ENCODE results near the gene TRAPPC2B. TPM values are rescaled to one million over a fixed set of nuclear protein-coding genes. Genes with fewer than 3 reads are reported as not detected.
"Not testable (repeated sequence)": the region's sequence is repeated elsewhere in the genome, so short reads cannot be mapped to it uniquely, and the experiment has no call there.

The TRAPPC2B gene
- total RNA-seq, 3 donors from 2014 or later = 1.8 to 4.5 (median 3.3) TPM

- peaks cover 48% of the 10 kb centered on the region for H3K9me3 Mint-ChIP-seq
- H3K4me3 Mint-ChIP-seq = peak overlapping the region; percentile 93
- no peaks in the 10 kb centered on the region for H3K27me3 Mint-ChIP-seq (ENCODE audit: low read depth)
- DNase-seq (no peak), ATAC-seq (no peak)
- H3K4me1 Mint-ChIP-seq (ENCODE audit: low read depth) = peaks cover 36% of the 10 kb centered on the region
- peaks cover 49% of the 10 kb centered on the region for H3K36me3 Mint-ChIP-seq (ENCODE audit: insufficient read depth)
Observed at GRCh38 chr19:57351867-57352266, 11.5 kb upstream of the TRAPPC2B start.

- Mint-ChIP-seq H3K27me3 (ENCODE audit: low read depth) (no peaks in the 10 kb centered on the region), H3K36me3 (ENCODE audit: insufficient read depth) (peaks cover 68% of the 10 kb centered on the region), H3K4me3 (no peak overlapping the region), H3K4me1 (ENCODE audit: low read depth) (peaks cover 31% of the 10 kb centered on the region), H3K9me3 (peaks cover 54% of the 10 kb centered on the region)
- DNase-seq (no peak), ATAC-seq (no peak)
Observed at GRCh38 chr19:57355916-57356315, 7.4 kb upstream of the TRAPPC2B start.

- Mint-ChIP-seq H3K9me3 (peaks cover 48% of the 10 kb centered on the region), H3K4me3 (no peak overlapping the region), H3K27me3 (ENCODE audit: low read depth) (no peaks in the 10 kb centered on the region), H3K4me1 (ENCODE audit: low read depth) (peaks cover 16% of the 10 kb centered on the region), H3K36me3 (ENCODE audit: insufficient read depth) (peaks cover 65% of the 10 kb centered on the region)
- DNase-seq (no peak), ATAC-seq (no peak)
Observed at GRCh38 chr19:57357406-57357805, 5.9 kb upstream of the TRAPPC2B start.

GRCh38 chr19:57359300-57359699 is 4.1 kb upstream of the TRAPPC2B start:
- DNase-seq (no peak), ATAC-seq (no peak)
- Mint-ChIP-seq H3K9me3 (peaks cover 43% of the 10 kb centered on the region), H3K4me1 (ENCODE audit: low read depth) (peaks cover 16% of the 10 kb centered on the region), H3K4me3 (no peak overlapping the region), H3K36me3 (ENCODE audit: insufficient read depth) (peaks cover 56% of the 10 kb centered on the region), H3K27me3 (ENCODE audit: low read depth) (no peaks in the 10 kb centered on the region)

GRCh38 chr19:57362419-57362818 is 932 bp upstream of the TRAPPC2B start:
- peaks cover 19% of the 10 kb centered on the region for H3K9me3 Mint-ChIP-seq
- H3K4me1 Mint-ChIP-seq (ENCODE audit: low read depth) = peaks cover 14% of the 10 kb centered on the region
- H3K27me3 Mint-ChIP-seq (ENCODE audit: low read depth) = no peaks in the 10 kb centered on the region
- DNase-seq (no peak), ATAC-seq (no peak)
- H3K4me3 Mint-ChIP-seq = no peak overlapping the region
- peaks cover 34% of the 10 kb centered on the region for H3K36me3 Mint-ChIP-seq (ENCODE audit: insufficient read depth)

- Mint-ChIP-seq H3K4me1 (ENCODE audit: low read depth) (peaks cover 14% of the 10 kb centered on the region), H3K27me3 (ENCODE audit: low read depth) (no peaks in the 10 kb centered on the region), H3K4me3 (peak overlapping the region; percentile 89), H3K36me3 (ENCODE audit: insufficient read depth) (peaks cover 26% of the 10 kb centered on the region), H3K9me3 (peaks cover 18% of the 10 kb centered on the region)
- ATAC-seq = no peak
- no peak for DNase-seq
Observed at GRCh38 chr19:57363688-57364181, 384 bp downstream of the TRAPPC2B start.

GRCh38 chr19:57366776-57367175 is 3.4 kb downstream of the TRAPPC2B start:
- peaks cover 22% of the 10 kb centered on the region for H3K9me3 Mint-ChIP-seq
- peaks cover 38% of the 10 kb centered on the region for H3K36me3 Mint-ChIP-seq (ENCODE audit: insufficient read depth)
- no peak for DNase-seq
- no peak for ATAC-seq
- no peaks in the 10 kb centered on the region for H3K27me3 Mint-ChIP-seq (ENCODE audit: low read depth)
- H3K4me3 Mint-ChIP-seq = no peak overlapping the region
- peaks cover 14% of the 10 kb centered on the region for H3K4me1 Mint-ChIP-seq (ENCODE audit: low read depth)

GRCh38 chr19:57374179-57374578 is 10.8 kb downstream of the TRAPPC2B start:
- H3K9me3 Mint-ChIP-seq = peaks cover 48% of the 10 kb centered on the region
- H3K4me1 Mint-ChIP-seq (ENCODE audit: low read depth) = no peaks in the 10 kb centered on the region
- H3K27me3 Mint-ChIP-seq (ENCODE audit: low read depth) = no peaks in the 10 kb centered on the region
- DNase-seq = no peak
- peaks cover 75% of the 10 kb centered on the region for H3K36me3 Mint-ChIP-seq (ENCODE audit: insufficient read depth)
- H3K4me3 Mint-ChIP-seq = no peak overlapping the region
- no peak for ATAC-seq

GRCh38 chr19:57374647-57375046 is 11.3 kb downstream of the TRAPPC2B start:
- H3K9me3 Mint-ChIP-seq = peaks cover 53% of the 10 kb centered on the region

GRCh38 chr19:57376151-57376550 is 12.8 kb downstream of the TRAPPC2B start:
- Mint-ChIP-seq H3K9me3 (peaks cover 57% of the 10 kb centered on the region), H3K4me3 (no peak overlapping the region), H3K4me1 (ENCODE audit: low read depth) (no peaks in the 10 kb centered on the region), H3K27me3 (ENCODE audit: low read depth) (no peaks in the 10 kb centered on the region), H3K36me3 (ENCODE audit: insufficient read depth) (peaks cover 69% of the 10 kb centered on the region)
- no peak for DNase-seq
- ATAC-seq = no peak

More at GRCh38 chr19:57374647-57375046, 11.3 kb downstream of the TRAPPC2B start:
- DNase-seq; H3K4me1 Mint-ChIP-seq (ENCODE audit: low read depth); H3K4me3 Mint-ChIP-seq; ATAC-seq; H3K27me3 Mint-ChIP-seq (ENCODE audit: low read depth): not testable (repeated sequence)
- H3K36me3 Mint-ChIP-seq (ENCODE audit: insufficient read depth) = peaks cover 77% of the 10 kb centered on the region

- Mint-ChIP-seq H3K9me3 (peaks cover 51% of the 10 kb centered on the region), H3K36me3 (ENCODE audit: insufficient read depth) (peaks cover 55% of the 10 kb centered on the region), H3K27me3 (ENCODE audit: low read depth) (no peaks in the 10 kb centered on the region), H3K4me3 (no peak overlapping the region), H3K4me1 (ENCODE audit: low read depth) (no peaks in the 10 kb centered on the region)
- DNase-seq (no peak), ATAC-seq (no peak)
Observed at GRCh38 chr19:57377498-57378146, 14.3 kb downstream of the TRAPPC2B start.

GRCh38 chr19:57380923-57381322 is 17.6 kb downstream of the TRAPPC2B start:
- Mint-ChIP-seq H3K36me3 (ENCODE audit: insufficient read depth) (peaks cover 30% of the 10 kb centered on the region), H3K27me3 (ENCODE audit: low read depth) (peaks cover 3% of the 10 kb centered on the region), H3K4me1 (ENCODE audit: low read depth) (no peaks in the 10 kb centered on the region), H3K9me3 (peaks cover 36% of the 10 kb centered on the region), H3K4me3 (no peak overlapping the region)
- ATAC-seq (no peak), DNase-seq (no peak)

GRCh38 chr19:57382806-57383488 is 19.6 kb downstream of the TRAPPC2B start:
- peaks cover 11% of the 10 kb centered on the region for H3K36me3 Mint-ChIP-seq (ENCODE audit: insufficient read depth)
- H3K9me3 Mint-ChIP-seq = peaks cover 32% of the 10 kb centered on the region
- peaks cover 3% of the 10 kb centered on the region for H3K27me3 Mint-ChIP-seq (ENCODE audit: low read depth)
- DNase-seq = no peak
- H3K4me3 Mint-ChIP-seq = no peak overlapping the region
- H3K4me1 Mint-ChIP-seq (ENCODE audit: low read depth) = no peaks in the 10 kb centered on the region
- ATAC-seq = no peak

- Mint-ChIP-seq H3K9me3 (peaks cover 15% of the 10 kb centered on the region), H3K4me1 (ENCODE audit: low read depth) (peaks cover 27% of the 10 kb centered on the region), H3K4me3 (peak overlapping the region; percentile 95), H3K36me3 (ENCODE audit: insufficient read depth) (peaks cover 28% of the 10 kb centered on the region), H3K27me3 (ENCODE audit: low read depth) (no peaks in the 10 kb centered on the region)
- DNase-seq (no peak), ATAC-seq (no peak)
Observed at GRCh38 chr19:57389194-57389729, 25.9 kb downstream of the TRAPPC2B start.

All from activated T-cell treated with anti-CD3 and anti-CD28 coated beads, Interleukin-2, amount 50 U/mL, for 4 hours (primary cell).